ENCODE measurements around the gene EPS15.

DNA sequence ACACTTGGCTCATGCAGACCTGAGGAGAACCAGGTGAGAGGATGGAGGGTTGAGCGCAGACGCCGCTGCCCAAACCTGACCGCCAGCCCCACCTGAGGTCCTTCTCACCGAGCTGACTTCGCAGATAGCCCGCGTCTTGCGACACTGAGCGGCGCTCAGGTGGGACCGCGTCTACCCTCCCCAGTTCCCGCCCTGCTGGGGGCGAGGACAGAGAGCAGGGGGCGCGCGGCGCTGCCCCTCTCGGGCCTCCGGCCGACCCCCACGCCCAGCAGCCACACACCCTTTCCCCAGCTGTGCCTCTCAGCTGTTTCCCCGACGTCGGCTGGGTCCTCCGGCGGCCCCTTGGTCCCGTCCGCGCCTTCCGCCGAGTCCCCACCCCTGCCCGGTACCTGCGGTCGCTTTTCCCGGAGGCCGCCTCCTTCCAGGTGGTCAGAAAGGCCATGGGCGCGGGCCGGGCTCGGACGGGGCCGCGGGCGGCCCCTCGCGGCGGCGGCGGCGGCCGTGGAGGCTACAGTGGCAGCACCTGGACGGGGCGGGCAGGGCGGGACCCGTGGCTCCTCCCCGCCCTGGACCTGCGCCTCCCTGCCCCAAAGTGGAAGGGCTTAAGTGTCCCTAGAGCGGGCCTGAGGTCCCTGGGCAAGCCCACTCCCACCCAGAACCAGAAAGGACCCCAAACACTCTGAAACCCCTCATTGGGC, 174.3 kb downstream of the EPS15 start:
- TF ChIP-seq ZSCAN21 (CRISPR knock-in tag; IDR thresholded peaks at IDR 0.05; ENCODE audit: borderline replicate concordance): no peak
- TF ChIP-seq POLR2A (IDR thresholded peaks at IDR 0.05; ENCODE audit: insufficient read depth in 1 of 2, low read depth in 2 of 2, low read length in 2 of 2): no peak
- TF ChIP-seq, protein P1, sequence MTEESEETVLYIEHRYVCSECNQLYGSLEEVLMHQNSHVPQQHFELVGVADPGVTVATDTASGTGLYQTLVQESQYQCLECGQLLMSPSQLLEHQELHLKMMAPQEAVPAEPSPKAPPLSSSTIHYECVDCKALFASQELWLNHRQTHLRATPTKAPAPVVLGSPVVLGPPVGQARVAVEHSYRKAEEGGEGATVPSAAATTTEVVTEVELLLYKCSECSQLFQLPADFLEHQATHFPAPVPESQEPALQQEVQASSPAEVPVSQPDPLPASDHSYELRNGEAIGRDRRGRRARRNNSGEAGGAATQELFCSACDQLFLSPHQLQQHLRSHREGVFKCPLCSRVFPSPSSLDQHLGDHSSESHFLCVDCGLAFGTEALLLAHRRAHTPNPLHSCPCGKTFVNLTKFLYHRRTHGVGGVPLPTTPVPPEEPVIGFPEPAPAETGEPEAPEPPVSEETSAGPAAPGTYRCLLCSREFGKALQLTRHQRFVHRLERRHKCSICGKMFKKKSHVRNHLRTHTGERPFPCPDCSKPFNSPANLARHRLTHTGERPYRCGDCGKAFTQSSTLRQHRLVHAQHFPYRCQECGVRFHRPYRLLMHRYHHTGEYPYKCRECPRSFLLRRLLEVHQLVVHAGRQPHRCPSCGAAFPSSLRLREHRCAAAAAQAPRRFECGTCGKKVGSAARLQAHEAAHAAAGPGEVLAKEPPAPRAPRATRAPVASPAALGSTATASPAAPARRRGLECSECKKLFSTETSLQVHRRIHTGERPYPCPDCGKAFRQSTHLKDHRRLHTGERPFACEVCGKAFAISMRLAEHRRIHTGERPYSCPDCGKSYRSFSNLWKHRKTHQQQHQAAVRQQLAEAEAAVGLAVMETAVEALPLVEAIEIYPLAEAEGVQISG (CRISPR knock-in tag; IDR thresholded peaks at IDR 0.05): no peak
- TF ChIP-seq POLR2AphosphoS5 (IDR thresholded peaks at IDR 0.05; ENCODE audit: low read depth, low read length): no peak
- TF ChIP-seq TAF1 (CRISPR knock-in tag; IDR thresholded peaks at IDR 0.05): no peak
- TF ChIP-seq ZNF672 (CRISPR knock-in tag; IDR thresholded peaks at IDR 0.05): no peak
- TF ChIP-seq, protein P2, sequence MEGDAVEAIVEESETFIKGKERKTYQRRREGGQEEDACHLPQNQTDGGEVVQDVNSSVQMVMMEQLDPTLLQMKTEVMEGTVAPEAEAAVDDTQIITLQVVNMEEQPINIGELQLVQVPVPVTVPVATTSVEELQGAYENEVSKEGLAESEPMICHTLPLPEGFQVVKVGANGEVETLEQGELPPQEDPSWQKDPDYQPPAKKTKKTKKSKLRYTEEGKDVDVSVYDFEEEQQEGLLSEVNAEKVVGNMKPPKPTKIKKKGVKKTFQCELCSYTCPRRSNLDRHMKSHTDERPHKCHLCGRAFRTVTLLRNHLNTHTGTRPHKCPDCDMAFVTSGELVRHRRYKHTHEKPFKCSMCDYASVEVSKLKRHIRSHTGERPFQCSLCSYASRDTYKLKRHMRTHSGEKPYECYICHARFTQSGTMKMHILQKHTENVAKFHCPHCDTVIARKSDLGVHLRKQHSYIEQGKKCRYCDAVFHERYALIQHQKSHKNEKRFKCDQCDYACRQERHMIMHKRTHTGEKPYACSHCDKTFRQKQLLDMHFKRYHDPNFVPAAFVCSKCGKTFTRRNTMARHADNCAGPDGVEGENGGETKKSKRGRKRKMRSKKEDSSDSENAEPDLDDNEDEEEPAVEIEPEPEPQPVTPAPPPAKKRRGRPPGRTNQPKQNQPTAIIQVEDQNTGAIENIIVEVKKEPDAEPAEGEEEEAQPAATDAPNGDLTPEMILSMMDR (CRISPR knock-in tag; IDR thresholded peaks at IDR 0.05): peak; percentile 37; the same call in 1 of the 2 replicates
- TF ChIP-seq SUZ12 (IDR thresholded peaks at IDR 0.05; ENCODE audit: low read depth, low read length): no peak
- no peak for TF ChIP-seq ZNF629 (CRISPR knock-in tag; conservative IDR thresholded peaks at IDR 0.05)
- 0 out of 2 replicates have a peak, but pooled peaks have one; percentile 50 for TF ChIP-seq EZH2 (conservative IDR thresholded peaks at IDR 0.05; ENCODE audit: low read depth, low read length)
- TF ChIP-seq ZNF24 (IDR thresholded peaks at IDR 0.05): no peak
- TF ChIP-seq MAFK (conservative IDR thresholded peaks at IDR 0.05 in 1 of 2, IDR thresholded peaks at IDR 0.05 in 1 of 2; ENCODE audit: low read length in 2 of 2): no peak
- no peak for TF ChIP-seq HNRNPK (IDR thresholded peaks at IDR 0.05; ENCODE audit: low read depth, low read length, poor library complexity, severe bottlenecking)
